Measurements from ENCODE around the gene ARL8A. TPM values are rescaled to one million over a fixed set of nuclear protein-coding genes. Genes with fewer than 3 reads are reported as not detected.

ARL8A gene
- total RNA-seq, 2 experiments from 2014 or later, result 25.8 to 33.7 TPM

DNA sequence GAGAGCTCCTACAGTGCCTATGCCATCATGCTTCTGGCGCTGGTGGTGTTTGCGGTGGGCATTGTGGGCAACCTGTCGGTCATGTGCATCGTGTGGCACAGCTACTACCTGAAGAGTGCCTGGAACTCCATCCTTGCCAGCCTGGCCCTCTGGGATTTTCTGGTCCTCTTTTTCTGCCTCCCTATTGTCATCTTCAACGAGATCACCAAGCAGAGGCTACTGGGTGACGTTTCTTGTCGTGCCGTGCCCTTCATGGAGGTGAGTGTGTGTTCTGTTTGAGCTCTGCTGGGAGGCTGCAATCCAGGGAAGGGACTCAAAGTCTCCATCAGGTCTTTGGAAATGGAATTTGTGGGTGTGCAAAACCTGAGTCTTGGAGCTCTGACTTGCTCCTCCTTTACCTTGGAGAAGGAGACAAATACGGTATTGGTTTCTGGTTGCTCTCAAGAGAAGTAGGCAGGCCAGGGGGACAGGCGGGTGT is 21.2 kb downstream of the ARL8A start:
- ATAC-seq, result no peak
- H3K9me3 Mint-ChIP-seq, result no peaks in the 10 kb centered on the region
- no peaks in the 10 kb centered on the region for H3K36me3 Mint-ChIP-seq (ENCODE audit: low read depth)
- peaks cover 5% of the 10 kb centered on the region for H3K27me3 Mint-ChIP-seq
- no peak for DNase-seq
- H3K4me3 Mint-ChIP-seq, result no peak overlapping the region
- intact Hi-C loops (cut with micrococcal nuclease), result loop anchor here (5.0 kb wide), 1 partner anchor 116 kb away; no protein-coding TSS in a partner anchor
- CTCF ChIA-PET, result interaction anchor here (0.9 to 2.8 kb wide), 3 partner anchors 12 to 124 kb away, joined by 3 to 11 read pairs (median 3); partner anchors contain the start of gene PTPN7
- H3K27ac Mint-ChIP-seq, result no peak overlapping the region
- POLR2A ChIA-PET, result no interaction called here
- H3K4me1 Mint-ChIP-seq (ENCODE audit: low read depth), result no peaks in the 10 kb centered on the region
- no peak for TF ChIP-seq CTCF (IDR thresholded peaks at IDR 0.05)

GRCh38 chr1:202122639-202123335 is 21.8 kb downstream of the ARL8A start, which contains the start of gene GPR37L1:
Gene GPR37L1 (plus strand): TSS chr1:202122917. CDS start chr1:202122964, 47 bp downstream.
- Mint-ChIP-seq H3K27me3 (peaks cover 5% of the 10 kb centered on the region), H3K4me3 (no peak within 1 kb of the TSS), H3K9me3 (no peaks in the 10 kb centered on the region), H3K4me1 (ENCODE audit: low read depth) (no peaks in the 10 kb centered on the region), H3K27ac (no peak within 1 kb of the TSS), H3K36me3 (ENCODE audit: low read depth) (no peaks in the 10 kb centered on the region)
- DNase-seq (no peak), ATAC-seq (no peak)
- no peak for TF ChIP-seq CTCF (IDR thresholded peaks at IDR 0.05)
- ChIA-PET CTCF (interaction anchor here (2.8 kb wide), 1 partner anchor 13 kb away, joined by 11 read pairs; no protein-coding TSS in a partner anchor), POLR2A (no interaction called here)
- intact Hi-C loops (cut with micrococcal nuclease), result loop anchor here (5.0 kb wide), 1 partner anchor 115 kb away; no protein-coding TSS in a partner anchor

- Mint-ChIP-seq H3K27me3 (no peaks in the 10 kb centered on the region), H3K27ac (no peak overlapping the region), H3K36me3 (ENCODE audit: low read depth) (no peaks in the 10 kb centered on the region), H3K9me3 (no peaks in the 10 kb centered on the region), H3K4me3 (no peak overlapping the region), H3K4me1 (ENCODE audit: low read depth) (no peaks in the 10 kb centered on the region)
- POLR2A ChIA-PET, result no interaction called here
- CTCF ChIA-PET, result interaction anchor here (0.7 to 2.8 kb wide), 4 partner anchors 12 to 121 kb away, joined by 3 to 11 read pairs (median 4); no protein-coding TSS in a partner anchor
- intact Hi-C loops (cut with micrococcal nuclease), result loop anchor here (5.0 kb wide), 1 partner anchor 114 kb away; no protein-coding TSS in a partner anchor
- TF ChIP-seq CTCF (IDR thresholded peaks at IDR 0.05), result no peak
- no peak for ATAC-seq
- no peak for DNase-seq
Observed at GRCh38 chr1:202121006-202121405, 23.5 kb downstream of the ARL8A start.

DNA sequence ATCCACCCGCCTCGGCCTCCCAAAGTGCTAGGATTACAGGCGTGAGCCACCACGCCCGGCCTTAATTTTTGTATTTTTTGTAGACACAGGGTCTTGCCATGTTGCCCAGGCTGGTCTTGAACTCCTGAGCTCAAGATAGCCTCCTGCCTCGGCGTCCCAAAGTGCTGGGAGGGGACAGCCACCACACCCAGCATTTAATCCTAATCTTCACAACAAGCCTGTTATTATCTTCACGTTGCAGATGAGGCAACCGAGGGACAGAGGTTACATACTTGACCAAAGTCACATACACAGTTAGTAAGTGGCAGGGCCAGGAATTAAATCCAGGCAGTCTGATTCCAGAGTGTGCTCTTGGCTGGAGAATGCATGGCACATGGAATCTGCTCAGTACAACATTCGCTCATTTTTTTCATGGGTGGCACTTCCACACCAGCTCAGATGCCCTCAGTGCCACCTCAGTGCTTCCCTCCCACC is 26.6 kb downstream of the ARL8A start:
- H3K4me1 Mint-ChIP-seq (ENCODE audit: low read depth), result peaks cover 2% of the 10 kb centered on the region
- no peak overlapping the region for H3K4me3 Mint-ChIP-seq
- no peaks in the 10 kb centered on the region for H3K9me3 Mint-ChIP-seq
- DNase-seq, result no peak
- intact Hi-C loops (cut with micrococcal nuclease), result no loop called here
- ChIA-PET POLR2A (no interaction called here), CTCF (interaction anchor here (1.1 to 3.1 kb wide), 4 partner anchors 83 to 222 kb away, joined by 3 to 22 read pairs (median 8); no protein-coding TSS in a partner anchor)
- H3K36me3 Mint-ChIP-seq (ENCODE audit: low read depth), result no peaks in the 10 kb centered on the region
- no peak overlapping the region for H3K27ac Mint-ChIP-seq
- no peak for ATAC-seq
- no peak for TF ChIP-seq CTCF (IDR thresholded peaks at IDR 0.05)
- no peaks in the 10 kb centered on the region for H3K27me3 Mint-ChIP-seq

DNA sequence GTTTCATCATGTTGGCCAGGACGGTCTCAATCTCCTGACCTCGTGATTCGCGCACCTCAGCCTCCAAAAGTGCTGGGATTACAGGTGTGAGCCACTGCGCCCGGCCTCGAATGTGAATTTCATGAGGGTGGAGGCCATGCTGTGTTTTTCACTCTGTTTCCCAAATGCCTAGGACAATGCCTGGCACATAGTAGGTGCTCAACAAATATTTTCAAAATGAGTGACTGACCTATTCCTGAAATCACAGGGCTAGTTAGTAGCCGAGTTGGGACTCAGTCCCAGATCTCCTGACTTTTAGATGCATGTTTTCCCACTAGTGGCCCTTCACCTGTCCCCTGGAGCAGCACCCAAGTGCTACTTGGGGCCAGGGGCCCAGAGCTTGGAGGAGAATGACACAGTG is 28.2 kb downstream of the ARL8A start:
- Mint-ChIP-seq H3K4me3 (no peak overlapping the region), H3K4me1 (ENCODE audit: low read depth) (peaks cover 2% of the 10 kb centered on the region), H3K36me3 (ENCODE audit: low read depth) (no peaks in the 10 kb centered on the region), H3K27ac (no peak overlapping the region), H3K9me3 (no peaks in the 10 kb centered on the region), H3K27me3 (no peaks in the 10 kb centered on the region)
- no peak for DNase-seq
- intact Hi-C loops (cut with micrococcal nuclease), result no loop called here
- TF ChIP-seq CTCF (IDR thresholded peaks at IDR 0.05), result no peak
- POLR2A ChIA-PET, result no interaction called here
- ATAC-seq, result no peak
- CTCF ChIA-PET, result interaction anchor here (1.0 kb wide), 1 partner anchor 117 kb away, joined by 3 read pairs; no protein-coding TSS in a partner anchor

All from activated CD8-positive, alpha-beta T cell treated with anti-CD3 and anti-CD28 coated beads for 36 hours (primary cell).